Body of pancreas (tissue), 4 donors: ENCODE results near the gene SBSN.

Experiments used
- POLR2A ChIP-seq, 3 donors: fragments of 450-650 bp; IDR thresholded peaks; one replicate each; pipeline ENCODE4 v1.6.1; 2016; ENCODE audit warnings: antibody characterized with exemption in 3 of 3, mild to moderate bottlenecking in 2 of 3
- TF ChIP-seq, protein P1 (sequence below), 7 experiments: fragments of 450-650 bp in 4 of 7; fragments of 200-600 bp in 3 of 7; sonication (generic) in 3 of 7; IDR thresholded peaks; one replicate each; pipeline ENCODE4 v1.5.1; 2016 to 2019; ENCODE audit warnings: antibody characterized with exemption in 7 of 7

DNA sequence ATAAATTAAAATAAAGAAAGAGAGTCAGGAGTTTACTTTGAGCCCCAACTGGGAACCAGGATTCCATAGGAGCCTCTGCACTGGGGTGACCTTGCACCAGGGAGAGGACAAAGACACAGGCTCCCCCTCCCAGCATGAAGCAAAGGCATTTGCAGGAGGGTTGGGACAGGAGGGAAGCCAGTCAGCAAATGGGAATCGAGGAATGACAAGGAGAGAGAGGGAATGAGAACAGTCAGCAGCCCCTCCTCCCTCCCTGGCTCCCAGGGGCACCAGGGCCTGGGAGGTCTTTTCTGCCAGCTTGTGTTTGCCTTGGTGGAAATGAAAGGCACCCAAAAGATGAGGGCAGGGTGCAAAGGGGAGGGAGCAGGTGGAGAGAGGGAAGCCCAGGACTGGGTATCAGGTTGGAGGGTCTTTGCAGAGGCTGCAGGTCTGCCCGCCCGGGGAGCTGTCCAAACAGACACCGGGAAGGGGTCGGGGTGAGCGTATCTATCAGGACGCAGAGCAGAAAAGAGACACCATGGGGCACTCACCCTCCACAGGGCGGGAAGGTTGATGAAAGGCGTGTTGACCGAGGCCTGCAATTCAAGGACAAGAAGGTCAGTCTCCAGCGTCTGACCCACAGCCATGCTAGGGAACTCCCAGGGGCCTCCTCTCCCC is 3.8 kb downstream of the SBSN start:
- TF ChIP-seq, protein P1, sequence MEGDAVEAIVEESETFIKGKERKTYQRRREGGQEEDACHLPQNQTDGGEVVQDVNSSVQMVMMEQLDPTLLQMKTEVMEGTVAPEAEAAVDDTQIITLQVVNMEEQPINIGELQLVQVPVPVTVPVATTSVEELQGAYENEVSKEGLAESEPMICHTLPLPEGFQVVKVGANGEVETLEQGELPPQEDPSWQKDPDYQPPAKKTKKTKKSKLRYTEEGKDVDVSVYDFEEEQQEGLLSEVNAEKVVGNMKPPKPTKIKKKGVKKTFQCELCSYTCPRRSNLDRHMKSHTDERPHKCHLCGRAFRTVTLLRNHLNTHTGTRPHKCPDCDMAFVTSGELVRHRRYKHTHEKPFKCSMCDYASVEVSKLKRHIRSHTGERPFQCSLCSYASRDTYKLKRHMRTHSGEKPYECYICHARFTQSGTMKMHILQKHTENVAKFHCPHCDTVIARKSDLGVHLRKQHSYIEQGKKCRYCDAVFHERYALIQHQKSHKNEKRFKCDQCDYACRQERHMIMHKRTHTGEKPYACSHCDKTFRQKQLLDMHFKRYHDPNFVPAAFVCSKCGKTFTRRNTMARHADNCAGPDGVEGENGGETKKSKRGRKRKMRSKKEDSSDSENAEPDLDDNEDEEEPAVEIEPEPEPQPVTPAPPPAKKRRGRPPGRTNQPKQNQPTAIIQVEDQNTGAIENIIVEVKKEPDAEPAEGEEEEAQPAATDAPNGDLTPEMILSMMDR (IDR thresholded peaks at IDR 0.05): no peak
- TF ChIP-seq POLR2A (IDR thresholded peaks at IDR 0.05): no peak
